Spleen (tissue), 11 donors: ENCODE results near the gene SLC27A2. TPM values are rescaled to one million over a fixed set of nuclear protein-coding genes. Genes with fewer than 3 reads are reported as not detected.

ENCODE experiments used
- DNase-seq: peaks from one replicate; pipeline ENCODE4 v3.0.0-alpha.2; 2020
- H3K27ac ChIP-seq, 8 donors: fragments of 200-600 bp; sonication (generic) in 7 of 8; 1 replicate in 4 of 8; 2 replicates in 4 of 8; pipeline versions ENCODE4 v1.5.0 to v1.8.0; 2016 to 2021; ENCODE audit warnings: inconsistent platforms in 4 of 8, mild to moderate bottlenecking in 4 of 8, moderate library complexity in 1 of 8
- H3K27me3 ChIP-seq, 7 donors: fragments of 200-600 bp; sonication (generic) in 6 of 7; replicated peaks in 1 of 7; 1 replicate in 4 of 7; 2 replicates in 3 of 7; pipeline versions ENCODE4 v1.5.0 to v1.8.0; 2016 to 2021; ENCODE audit warnings: inconsistent platforms in 3 of 7, mild to moderate bottlenecking in 1 of 7
- H3K36me3 ChIP-seq, 6 donors: fragments of 200-600 bp; sonication (generic) in 5 of 6; 1 replicate in 4 of 6; 2 replicates in 2 of 6; pipeline versions ENCODE4 v1.5.0 to v1.8.0; 2016 to 2021; ENCODE audit warnings: inconsistent platforms in 2 of 6
- H3K4me1 ChIP-seq, 6 donors: fragments of 200-600 bp; sonication (generic) in 5 of 6; 1 replicate in 3 of 6; 2 replicates in 3 of 6; pipeline versions ENCODE4 v1.5.0 to v1.8.0; 2016 to 2021; ENCODE audit warnings: inconsistent platforms in 3 of 6
- H3K4me3 ChIP-seq, 8 donors: fragments of 200-600 bp; sonication (generic) in 7 of 8; 1 replicate in 4 of 8; 2 replicates in 4 of 8; pipeline versions ENCODE4 v1.5.0 to v1.8.0; 2016 to 2021; ENCODE audit warnings: inconsistent platforms in 4 of 8, mild to moderate bottlenecking in 4 of 8, moderate library complexity in 2 of 8
- H3K9me3 ChIP-seq, 8 donors: fragments of 200-600 bp; sonication (generic) in 7 of 8; 1 replicate in 4 of 8; 2 replicates in 4 of 8; pipeline versions ENCODE4 v1.5.0 to v1.8.0; 2016 to 2021; ENCODE audit warnings: inconsistent platforms in 4 of 8
- POLR2A ChIP-seq, 3 donors: fragments of 450-650 bp; IDR thresholded peaks; one replicate each; pipeline ENCODE4 v1.5.1; 2017; ENCODE audit warnings: antibody characterized with exemption in 3 of 3, mild to moderate bottlenecking in 1 of 3
- POLR2AphosphoS5 ChIP-seq, 3 donors: sonication (generic); formaldehyde crosslinking; IDR thresholded peaks; one replicate each; pipeline ENCODE4 v1.5.1; 2017; ENCODE audit warnings: antibody characterized with exemption in 3 of 3
- WGBS, 5 donors: extraction: QIAGEN DNeasy Blood & Tissue Kit in 3 of 5; methylation state at CpG; one replicate each; pipeline versions ENCODE4 v1.1.5 to v1.1.7; 2013 to 2018; 5-methylcytosine and 5-hydroxymethylcytosine counted together
- intact Hi-C: fragments of 100-400 bp; cut with DNase I; formaldehyde crosslinking; loops from one replicate; pipeline ENCODE4 v1.15.0; 2023; ENCODE audit warnings: low total_unique reads
- polyA plus RNA-seq, 3 donors: library from polyadenylated mRNA; stranded (reverse); fragments of 200-250 nt; gene quantifications; one replicate each; pipeline ENCODE4 v1.2.1, GENCODE V29; 2013
- total RNA-seq, 7 donors: library from RNA; depleted of rRNA in 3 of 7; stranded (reverse); fragments of >200 nt in 3 of 7; fragmentation: NEBNext Ultra II Directional in 4 of 7; extraction: Animal tissue kit (Norgen Biotek cat#: 25700) in 4 of 7; gene quantifications; one replicate each; pipeline versions ENCODE4 v1.1.0 to v1.2.1, GENCODE V29; 2016 to 2021
- TF ChIP-seq, protein P1 (sequence below), 11 experiments: fragments of 200-600 bp in 7 of 11; fragments of 450-650 bp in 4 of 11; sonication (generic) in 4 of 11; IDR thresholded peaks in 8 of 11; conservative IDR thresholded peaks in 3 of 11; 1 replicate in 7 of 11; 2 replicates in 4 of 11; pipeline versions ENCODE4 v1.4.0 to v1.8.0; 2016 to 2021; ENCODE audit warnings: antibody characterized with exemption in 11 of 11, inconsistent platforms in 4 of 11, mild to moderate bottlenecking in 1 of 11
- donor health status: healthy with polysubstance abuse.
- donor health status: DM: no; HTN: no; CAD: no; lungs with moderate emphysema.
- donor health status: DM: no; HTN: no; CAD: no.
- donor health status: Bipolar disorder and iron deficiency.
- donor health status: healthy.
- donor health status: DM: no; HTN: no; CAD: no.
- donor health status: DM: yes; HTN: yes; CAD: no.

The SLC27A2 gene
- total and polyA plus RNA-seq, 10 donors, result 0.15 to 1.3 (median 0.39) TPM; not detected in 1

DNA sequence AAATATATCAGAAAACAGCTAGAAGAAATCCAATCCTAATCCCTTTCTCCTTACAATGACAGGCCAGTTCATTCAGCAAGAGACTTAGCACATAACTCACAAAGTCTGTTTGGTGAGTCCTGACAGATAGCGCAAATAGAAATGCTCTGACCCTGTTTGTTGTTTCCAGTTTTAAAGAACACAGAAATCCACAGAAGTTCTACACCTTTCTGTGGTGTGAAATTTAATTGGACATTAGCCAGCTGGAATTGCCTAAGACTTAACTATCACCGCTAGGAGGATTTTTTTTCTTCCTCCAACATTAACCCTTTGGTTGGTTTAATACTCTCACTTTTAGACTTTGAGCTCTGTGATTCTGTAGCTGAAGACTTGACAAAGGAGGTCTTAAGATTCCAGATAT lies 52.8 kb downstream of the SLC27A2 start:
- H3K9me3 ChIP-seq, result no peaks in the 10 kb centered on the region
- H3K27me3 ChIP-seq, result no peaks in the 10 kb centered on the region
- no peak for TF ChIP-seq POLR2A (IDR thresholded peaks at IDR 0.05)
- no peak for TF ChIP-seq POLR2AphosphoS5 (IDR thresholded peaks at IDR 0.05)
- TF ChIP-seq, protein P1, sequence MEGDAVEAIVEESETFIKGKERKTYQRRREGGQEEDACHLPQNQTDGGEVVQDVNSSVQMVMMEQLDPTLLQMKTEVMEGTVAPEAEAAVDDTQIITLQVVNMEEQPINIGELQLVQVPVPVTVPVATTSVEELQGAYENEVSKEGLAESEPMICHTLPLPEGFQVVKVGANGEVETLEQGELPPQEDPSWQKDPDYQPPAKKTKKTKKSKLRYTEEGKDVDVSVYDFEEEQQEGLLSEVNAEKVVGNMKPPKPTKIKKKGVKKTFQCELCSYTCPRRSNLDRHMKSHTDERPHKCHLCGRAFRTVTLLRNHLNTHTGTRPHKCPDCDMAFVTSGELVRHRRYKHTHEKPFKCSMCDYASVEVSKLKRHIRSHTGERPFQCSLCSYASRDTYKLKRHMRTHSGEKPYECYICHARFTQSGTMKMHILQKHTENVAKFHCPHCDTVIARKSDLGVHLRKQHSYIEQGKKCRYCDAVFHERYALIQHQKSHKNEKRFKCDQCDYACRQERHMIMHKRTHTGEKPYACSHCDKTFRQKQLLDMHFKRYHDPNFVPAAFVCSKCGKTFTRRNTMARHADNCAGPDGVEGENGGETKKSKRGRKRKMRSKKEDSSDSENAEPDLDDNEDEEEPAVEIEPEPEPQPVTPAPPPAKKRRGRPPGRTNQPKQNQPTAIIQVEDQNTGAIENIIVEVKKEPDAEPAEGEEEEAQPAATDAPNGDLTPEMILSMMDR (IDR thresholded peaks at IDR 0.05 in 8 of 11, conservative IDR thresholded peaks at IDR 0.05 in 3 of 11), result no peak
- DNase-seq, result no peak
- peaks cover 0 to under 1% (median 0%) of the 10 kb centered on the region in 6 donors for H3K36me3 ChIP-seq
- WGBS, 5 donors, result 56 to 76% (median 65%) methylated on average over 2 of the region's 2 CpGs
- H3K27ac ChIP-seq, result no peak overlapping the region
- no peaks in the 10 kb centered on the region for H3K4me1 ChIP-seq
- intact Hi-C loops, result no loop called here
- H3K4me3 ChIP-seq, result no peak overlapping the region

DNA sequence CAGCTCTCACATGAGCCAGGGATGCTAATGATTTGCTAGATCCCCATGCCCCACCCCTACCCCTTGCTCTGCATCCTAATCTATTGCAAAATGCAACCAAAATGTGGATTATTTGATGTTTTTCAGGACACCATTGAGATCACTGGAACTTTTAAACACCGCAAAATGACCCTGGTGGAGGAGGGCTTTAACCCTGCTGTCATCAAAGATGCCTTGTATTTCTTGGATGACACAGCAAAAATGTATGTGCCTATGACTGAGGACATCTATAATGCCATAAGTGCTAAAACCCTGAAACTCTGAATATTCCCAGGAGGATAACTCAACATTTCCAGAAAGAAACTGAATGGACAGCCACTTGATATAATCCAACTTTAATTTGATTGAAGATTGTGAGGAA lies 53.8 kb downstream of the SLC27A2 start:
- no peak overlapping the region for H3K4me3 ChIP-seq
- H3K27ac ChIP-seq, result no peak overlapping the region
- TF ChIP-seq, protein P1 (IDR thresholded peaks at IDR 0.05 in 8 of 11, conservative IDR thresholded peaks at IDR 0.05 in 3 of 11), result no peak
- no peaks in the 10 kb centered on the region for H3K36me3 ChIP-seq
- H3K4me1 ChIP-seq, result no peaks in the 10 kb centered on the region
- no peaks in the 10 kb centered on the region for H3K9me3 ChIP-seq
- WGBS, 5 donors, result 90 to 100% (median 96%) methylated on average over 1 of the region's 1 CpG
- intact Hi-C loops, result no loop called here
- DNase-seq, result no peak
- H3K27me3 ChIP-seq, result no peaks in the 10 kb centered on the region

DNA sequence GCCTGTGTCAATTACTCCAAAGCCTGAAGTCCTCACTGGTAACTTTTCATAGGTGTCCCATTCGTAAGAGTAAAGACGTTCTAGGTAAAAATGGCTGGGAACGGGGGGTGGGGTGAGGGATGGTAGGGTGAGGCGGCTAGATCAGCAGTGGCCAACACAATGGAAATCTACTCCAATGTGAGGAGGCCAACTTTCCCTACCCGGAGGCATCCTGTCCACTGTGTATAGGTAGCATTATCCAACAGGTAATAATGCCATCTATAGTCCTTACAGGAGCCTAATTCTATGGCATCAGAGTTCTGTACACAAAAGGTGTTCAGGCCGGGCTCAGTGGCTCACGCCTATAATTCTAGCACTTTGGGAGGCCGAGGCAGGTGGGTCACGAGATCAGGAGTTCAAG lies 54.4 kb downstream of the SLC27A2 start:
- Histone ChIP-seq H3K27ac (no peak overlapping the region), H3K36me3 (no peaks in the 10 kb centered on the region), H3K27me3 (no peaks in the 10 kb centered on the region), H3K9me3 (no peaks in the 10 kb centered on the region), H3K4me3 (no peak overlapping the region), H3K4me1 (no peaks in the 10 kb centered on the region)
- WGBS, 5 donors, result 91 to 97% (median 95%) methylated on average over 9 of the region's 9 CpGs
- TF ChIP-seq POLR2AphosphoS5 (IDR thresholded peaks at IDR 0.05) (no peak), POLR2A (IDR thresholded peaks at IDR 0.05) (no peak)
- TF ChIP-seq, protein P1 (IDR thresholded peaks at IDR 0.05 in 8 of 11, conservative IDR thresholded peaks at IDR 0.05 in 3 of 11), result no peak
- DNase-seq, result no peak
- intact Hi-C loops, result no loop called here

DNA sequence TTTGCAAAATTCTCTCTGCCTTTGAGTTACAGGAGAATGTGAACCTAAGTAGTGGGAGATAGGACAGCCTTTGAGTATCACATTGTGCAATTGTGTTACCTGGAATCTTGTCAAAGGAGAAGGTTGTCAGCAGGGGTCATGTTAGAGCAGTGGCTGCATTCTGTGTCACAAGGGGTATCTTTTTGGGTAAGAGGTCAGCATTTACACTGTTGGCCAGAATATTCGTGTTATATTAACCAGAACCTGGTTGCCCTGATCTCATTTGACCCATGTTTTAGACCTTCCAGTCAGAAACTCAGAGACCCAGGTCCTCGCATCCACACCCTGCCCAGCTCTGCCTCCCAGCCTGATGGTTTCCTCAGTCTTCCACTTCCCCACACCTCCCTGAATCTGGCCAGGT lies 56.3 kb downstream of the SLC27A2 start:
- intact Hi-C loops, result no loop called here
- Histone ChIP-seq H3K4me3 (no peak overlapping the region), H3K4me1 (no peaks in the 10 kb centered on the region), H3K27ac (no peak overlapping the region), H3K36me3 (no peaks in the 10 kb centered on the region), H3K9me3 (no peaks in the 10 kb centered on the region), H3K27me3 (no peaks in the 10 kb centered on the region)
- WGBS, 5 donors, result 85 to 100% (median 90%) methylated on average over 2 of the region's 2 CpGs
- TF ChIP-seq, protein P1 (IDR thresholded peaks at IDR 0.05 in 8 of 11, conservative IDR thresholded peaks at IDR 0.05 in 3 of 11), result no peak
- no peak for DNase-seq
